ENCODE data around the gene ACOX3. TPM values are rescaled to one million over a fixed set of nuclear protein-coding genes. Genes with fewer than 3 reads are reported as not detected.

Gene ACOX3
- polyA plus RNA-seq, 1 of the 3 experiments (the other 2 are of a cell fraction) = 8.4 TPM

DNA sequence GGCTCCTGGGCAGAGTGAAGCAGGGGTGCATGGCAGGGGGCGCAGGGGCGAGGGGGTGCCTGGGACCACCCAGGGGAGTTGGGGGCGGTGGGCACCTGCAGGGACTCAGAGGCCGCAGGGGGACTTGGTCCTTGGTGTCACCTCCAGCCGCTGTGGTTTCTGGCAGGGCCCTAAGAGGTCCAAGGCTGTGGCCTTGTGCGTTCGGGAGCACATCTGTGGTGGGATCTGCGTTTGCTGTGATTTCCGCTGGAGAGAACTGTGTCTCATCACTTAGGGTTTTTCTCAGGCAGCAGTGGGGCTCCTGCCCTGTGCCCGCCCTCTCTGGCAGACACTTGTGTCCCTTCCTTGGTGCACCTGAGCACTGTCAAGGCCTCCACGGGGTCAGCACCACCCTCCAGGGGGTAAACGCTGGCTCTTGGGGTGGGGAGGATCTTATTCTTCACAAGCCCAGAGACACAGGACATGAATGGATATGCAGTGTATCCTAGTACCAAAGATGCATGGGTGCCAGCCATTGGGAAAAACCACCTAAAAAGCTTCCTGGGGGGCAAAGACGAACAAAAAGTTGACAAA lies 66.5 kb downstream of the ACOX3 start (continued):
- TF ChIP-seq, protein P1, sequence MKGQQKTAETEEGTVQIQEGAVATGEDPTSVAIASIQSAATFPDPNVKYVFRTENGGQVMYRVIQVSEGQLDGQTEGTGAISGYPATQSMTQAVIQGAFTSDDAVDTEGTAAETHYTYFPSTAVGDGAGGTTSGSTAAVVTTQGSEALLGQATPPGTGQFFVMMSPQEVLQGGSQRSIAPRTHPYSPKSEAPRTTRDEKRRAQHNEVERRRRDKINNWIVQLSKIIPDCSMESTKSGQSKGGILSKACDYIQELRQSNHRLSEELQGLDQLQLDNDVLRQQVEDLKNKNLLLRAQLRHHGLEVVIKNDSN (IDR thresholded peaks at IDR 0.05; ENCODE audit: borderline replicate concordance, low read depth) = no peak
- TF ChIP-seq FOXJ3 (CRISPR knock-in tag; IDR thresholded peaks at IDR 0.05) (no peak), MEF2A (IDR thresholded peaks at IDR 0.05; ENCODE audit: borderline replicate concordance, low read depth) (no peak), RXRA (IDR thresholded peaks at IDR 0.05; ENCODE audit: borderline replicate concordance, low read depth) (no peak), ELF1 (IDR thresholded peaks at IDR 0.05) (no peak), MXI1 (IDR thresholded peaks at IDR 0.05; ENCODE audit: low read depth, low read length) (no peak), TEAD4 (IDR thresholded peaks at IDR 0.05; ENCODE audit: borderline replicate concordance, insufficient read depth) (no peak), MAX (IDR thresholded peaks at IDR 0.05; ENCODE audit: low read depth) (no peak), JUND (IDR thresholded peaks at IDR 0.05) (no peak)
- TF ChIP-seq, protein P2, sequence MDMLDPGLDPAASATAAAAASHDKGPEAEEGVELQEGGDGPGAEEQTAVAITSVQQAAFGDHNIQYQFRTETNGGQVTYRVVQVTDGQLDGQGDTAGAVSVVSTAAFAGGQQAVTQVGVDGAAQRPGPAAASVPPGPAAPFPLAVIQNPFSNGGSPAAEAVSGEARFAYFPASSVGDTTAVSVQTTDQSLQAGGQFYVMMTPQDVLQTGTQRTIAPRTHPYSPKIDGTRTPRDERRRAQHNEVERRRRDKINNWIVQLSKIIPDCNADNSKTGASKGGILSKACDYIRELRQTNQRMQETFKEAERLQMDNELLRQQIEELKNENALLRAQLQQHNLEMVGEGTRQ (IDR thresholded peaks at IDR 0.05; ENCODE audit: borderline replicate concordance, low read depth, low read length) = no peak

GRCh38 chr4:8373270-8373972 lies 67.1 kb downstream of the ACOX3 start:
- Histone ChIP-seq H3K79me2 (ENCODE audit: insufficient read depth) (no peaks in the 10 kb centered on the region), H3F3A (replicated peaks; ENCODE audit: insufficient read depth) (no peaks in the 10 kb centered on the region), H3K9ac (no peak overlapping the region), H3K4me1 (ENCODE audit: control insufficient read depth in 1 of 2, insufficient read depth in 2 of 2, low read depth in 1 of 2, low read length in 1 of 2) (peaks cover 0 to 14% of the 10 kb centered on the region in 2 experiments; a peak in 1 of 4 replicates), H3K9me2 (no peaks in the 10 kb centered on the region), H3K4me2 (no peak overlapping the region), H3K9me3 (no peaks in the 10 kb centered on the region), H3K4me3 (ENCODE audit: low read depth in 2 of 2, low read length in 1 of 2) (no peak overlapping the region), H2AFZ (ENCODE audit: low read depth) (no peak overlapping the region), H3K27ac (ENCODE audit: low read depth in 2 of 2, low read length in 1 of 2) (no peak overlapping the region), H4K20me1 (ENCODE audit: insufficient read depth) (no peaks in the 10 kb centered on the region), H3K27me3 (ENCODE audit: insufficient read depth) (no peaks in the 10 kb centered on the region), H3K36me3 (replicated peaks in 1 of 2; ENCODE audit: control insufficient read depth in 1 of 2, insufficient read depth in 2 of 2, low read length in 1 of 2) (no peaks in the 10 kb centered on the region)
- 97% methylated on average over 25 of the region's 32 CpGs for WGBS (ENCODE audit: low lambda C conversion rate)
- TF ChIP-seq RXRA (IDR thresholded peaks at IDR 0.05; ENCODE audit: borderline replicate concordance, low read depth) = no peak
- TF ChIP-seq NFIC (IDR thresholded peaks at IDR 0.05; ENCODE audit: borderline replicate concordance) = no peak
- TF ChIP-seq, protein P1 (IDR thresholded peaks at IDR 0.05; ENCODE audit: borderline replicate concordance, low read depth) = no peak
- TF ChIP-seq RCOR1 (IDR thresholded peaks at IDR 0.05; ENCODE audit: low read length) = no peak
- TF ChIP-seq TCF12 (IDR thresholded peaks at IDR 0.05) = no peak
- no peak for TF ChIP-seq MAX (IDR thresholded peaks at IDR 0.05; ENCODE audit: low read depth)
- TF ChIP-seq EZH2phosphoT487 (IDR thresholded peaks at IDR 0.05; ENCODE audit: borderline replicate concordance, low read depth) = no peak
- TF ChIP-seq POLR2AphosphoS5 (IDR thresholded peaks at IDR 0.05; ENCODE audit: low read depth, low read length) = no peak
- no peak for TF ChIP-seq REST (IDR thresholded peaks at IDR 0.05; ENCODE audit: low read depth, low read length)
- no peak for TF ChIP-seq MXI1 (IDR thresholded peaks at IDR 0.05; ENCODE audit: low read depth, low read length)
- no peak for TF ChIP-seq EP300 (IDR thresholded peaks at IDR 0.05; ENCODE audit: borderline replicate concordance in 1 of 2, low read depth in 1 of 2, low read length in 1 of 2)
- TF ChIP-seq, protein P2 (IDR thresholded peaks at IDR 0.05; ENCODE audit: borderline replicate concordance, low read depth, low read length) = no peak
- no peak for TF ChIP-seq MEF2A (IDR thresholded peaks at IDR 0.05; ENCODE audit: borderline replicate concordance, low read depth)
- no peak for TF ChIP-seq YY1 (IDR thresholded peaks at IDR 0.05; ENCODE audit: low read depth)
- no peak for TF ChIP-seq SIN3A (IDR thresholded peaks at IDR 0.05; ENCODE audit: borderline replicate concordance, low read depth, low read length)
- TF ChIP-seq FOSL2 (IDR thresholded peaks at IDR 0.05; ENCODE audit: borderline replicate concordance, low read depth) = no peak
- no peak for TF ChIP-seq RAD21 (IDR thresholded peaks at IDR 0.05; ENCODE audit: low read length)
- no peak for TF ChIP-seq GABPA (IDR thresholded peaks at IDR 0.05; ENCODE audit: low read depth)
- DNase-seq = no peak
- POLR2A ChIA-PET = no interaction called here
- CTCF ChIA-PET = no interaction called here
